Prostate gland (tissue), 2 donors: ENCODE results near the gene ZNF213. TPM values are rescaled to one million over a fixed set of nuclear protein-coding genes. Genes with fewer than 3 reads are reported as not detected.

Experiments used
- DNase-seq: peaks from one replicate; pipeline ENCODE4 v3.0.0-alpha.2; 2019; ENCODE audit warnings: low spot score
- H3K27ac ChIP-seq, 2 donors: fragments of 200-600 bp; sonication (generic); 2 replicates each; pipeline ENCODE4 v1.5.1; 2017 to 2019
- H3K27me3 ChIP-seq: fragments of 200-600 bp; sonication (generic); replicated peaks from 2 replicates; pipeline ENCODE4 v1.5.1; 2019; ENCODE audit not compliant: insufficient read depth
- H3K36me3 ChIP-seq, 2 donors: fragments of 200-600 bp; sonication (generic); 1 replicate in 1 of 2; 2 replicates in 1 of 2; pipeline versions ENCODE4 v1.5.1 to v1.8.1; 2017 to 2019
- H3K4me1 ChIP-seq: fragments of 200-600 bp; sonication (generic); replicated peaks from 2 replicates; pipeline ENCODE4 v1.5.1; 2019
- H3K4me3 ChIP-seq, 2 donors: fragments of 200-600 bp; sonication (generic); 2 replicates each; pipeline ENCODE4 v1.5.1; 2017 to 2019
- H3K9me3 ChIP-seq: fragments of 200-600 bp; sonication (generic); 2 replicates; pipeline ENCODE4 v1.5.1; 2017
- POLR2A ChIP-seq: fragments of 450-650 bp; IDR thresholded peaks from one replicate; pipeline ENCODE4 v1.6.1; 2016; ENCODE audit warnings: antibody characterized with exemption, mild to moderate bottlenecking
- POLR2AphosphoS5 ChIP-seq: sonication (generic); formaldehyde crosslinking; IDR thresholded peaks from one replicate; pipeline ENCODE4 v1.6.1; 2017; ENCODE audit warnings: antibody characterized with exemption
- WGBS: methylation state at CpG from one replicate; pipeline ENCODE4 v1.1.5; 2018; 5-methylcytosine and 5-hydroxymethylcytosine counted together
- intact Hi-C: fragments of 100-400 bp; cut with DNase I; formaldehyde crosslinking; loops from one replicate; pipeline ENCODE4 v1.14.2; 2022
- total RNA-seq, 2 donors: library from RNA; depleted of rRNA; stranded (reverse); fragments of >200 nt; gene quantifications; one replicate each; pipeline ENCODE4 v1.1.0, GENCODE V29; 2016
- TF ChIP-seq, protein P1 (sequence below), 4 experiments: fragments of 200-600 bp in 2 of 4; fragments of 450-650 bp in 2 of 4; sonication (generic) in 2 of 4; IDR thresholded peaks; 1 replicate in 3 of 4; 2 replicates in 1 of 4; pipeline ENCODE4 v1.5.1; 2016 to 2019; ENCODE audit warnings: antibody characterized with exemption in 4 of 4, mild to moderate bottlenecking in 2 of 4, moderate library complexity in 2 of 4

ZNF213 gene
- total RNA-seq, 2 donors from 2014 or later: 18.4 to 28.1 TPM

DNA sequence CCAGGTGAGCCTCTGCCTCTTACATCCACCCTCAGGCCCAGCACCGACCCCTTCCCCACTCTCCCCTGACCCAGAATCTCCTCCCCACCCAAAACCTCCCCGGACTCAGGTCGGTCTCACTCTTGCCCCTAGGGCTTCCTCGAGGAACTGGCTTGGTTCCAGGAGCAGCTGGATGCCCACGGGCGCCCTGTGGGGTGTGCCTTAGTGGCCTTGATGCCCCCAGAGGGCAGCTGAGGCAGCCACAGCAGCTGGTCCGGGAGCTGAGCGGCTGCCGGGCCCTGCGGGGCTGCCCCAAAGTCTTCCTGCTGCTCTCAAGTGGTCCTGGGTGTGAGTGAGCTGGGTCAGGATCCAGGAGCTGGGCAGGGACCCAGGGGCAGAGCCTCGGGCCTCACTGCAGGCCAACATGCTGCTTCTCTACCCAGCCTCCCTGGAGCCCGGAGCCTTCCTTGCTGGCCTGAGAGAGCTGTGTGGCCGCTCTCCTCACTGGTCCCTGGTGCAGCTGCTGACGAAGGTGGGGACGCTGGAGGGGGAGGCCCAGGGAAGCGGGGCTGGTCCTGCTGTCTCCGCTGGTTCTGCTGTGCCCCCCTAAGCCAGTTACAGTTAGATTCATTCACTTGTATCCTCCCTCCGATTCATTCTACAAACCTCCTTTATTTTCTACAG, 9.6 kb downstream of the ZNF213 start:
- Histone ChIP-seq H3K27ac (no peak overlapping the region), H3K27me3 (no peaks in the 10 kb centered on the region), H3K4me1 (peaks cover 3% of the 10 kb centered on the region), H3K9me3 (no peaks in the 10 kb centered on the region), H3K4me3 (no peak overlapping the region), H3K36me3 (no peaks in the 10 kb centered on the region)
- no peak for DNase-seq
- no peak for TF ChIP-seq POLR2AphosphoS5
- intact Hi-C loops: no loop called here
- WGBS: 69% methylated on average over 18 of the region's 18 CpGs

DNA sequence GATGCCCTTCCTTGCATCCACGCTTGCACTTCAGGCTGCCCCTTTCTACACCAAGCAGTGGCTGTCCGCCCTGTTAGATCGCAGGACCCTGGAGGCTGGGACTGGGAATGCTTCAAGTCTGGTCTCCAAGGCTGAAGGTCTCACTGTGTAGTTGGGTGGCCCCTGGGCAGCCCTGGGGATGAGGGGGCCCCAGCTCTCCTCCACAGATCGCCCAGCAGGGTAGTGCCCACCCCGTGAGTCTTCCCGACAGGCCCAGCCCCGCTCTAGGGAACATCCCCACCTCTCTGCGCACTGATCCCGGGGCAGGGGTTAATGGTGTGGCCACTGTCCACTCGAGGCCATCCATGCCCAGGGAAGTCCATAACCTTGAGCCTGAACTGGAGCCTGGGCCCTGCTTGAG, 10.3 kb downstream of the ZNF213 start:
- 79% methylated on average over 7 of the region's 10 CpGs for WGBS
- no peaks in the 10 kb centered on the region for H3K36me3 ChIP-seq
- H3K27me3 ChIP-seq: no peaks in the 10 kb centered on the region
- H3K27ac ChIP-seq: no peak overlapping the region
- peaks cover 6% of the 10 kb centered on the region for H3K4me1 ChIP-seq
- no peaks in the 10 kb centered on the region for H3K9me3 ChIP-seq
- DNase-seq: no peak
- intact Hi-C loops: no loop called here
- no peak overlapping the region for H3K4me3 ChIP-seq
- TF ChIP-seq, protein P1, sequence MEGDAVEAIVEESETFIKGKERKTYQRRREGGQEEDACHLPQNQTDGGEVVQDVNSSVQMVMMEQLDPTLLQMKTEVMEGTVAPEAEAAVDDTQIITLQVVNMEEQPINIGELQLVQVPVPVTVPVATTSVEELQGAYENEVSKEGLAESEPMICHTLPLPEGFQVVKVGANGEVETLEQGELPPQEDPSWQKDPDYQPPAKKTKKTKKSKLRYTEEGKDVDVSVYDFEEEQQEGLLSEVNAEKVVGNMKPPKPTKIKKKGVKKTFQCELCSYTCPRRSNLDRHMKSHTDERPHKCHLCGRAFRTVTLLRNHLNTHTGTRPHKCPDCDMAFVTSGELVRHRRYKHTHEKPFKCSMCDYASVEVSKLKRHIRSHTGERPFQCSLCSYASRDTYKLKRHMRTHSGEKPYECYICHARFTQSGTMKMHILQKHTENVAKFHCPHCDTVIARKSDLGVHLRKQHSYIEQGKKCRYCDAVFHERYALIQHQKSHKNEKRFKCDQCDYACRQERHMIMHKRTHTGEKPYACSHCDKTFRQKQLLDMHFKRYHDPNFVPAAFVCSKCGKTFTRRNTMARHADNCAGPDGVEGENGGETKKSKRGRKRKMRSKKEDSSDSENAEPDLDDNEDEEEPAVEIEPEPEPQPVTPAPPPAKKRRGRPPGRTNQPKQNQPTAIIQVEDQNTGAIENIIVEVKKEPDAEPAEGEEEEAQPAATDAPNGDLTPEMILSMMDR (IDR thresholded peaks at IDR 0.05): no peak
- TF ChIP-seq POLR2AphosphoS5: no peak
- no peak for TF ChIP-seq POLR2A

DNA sequence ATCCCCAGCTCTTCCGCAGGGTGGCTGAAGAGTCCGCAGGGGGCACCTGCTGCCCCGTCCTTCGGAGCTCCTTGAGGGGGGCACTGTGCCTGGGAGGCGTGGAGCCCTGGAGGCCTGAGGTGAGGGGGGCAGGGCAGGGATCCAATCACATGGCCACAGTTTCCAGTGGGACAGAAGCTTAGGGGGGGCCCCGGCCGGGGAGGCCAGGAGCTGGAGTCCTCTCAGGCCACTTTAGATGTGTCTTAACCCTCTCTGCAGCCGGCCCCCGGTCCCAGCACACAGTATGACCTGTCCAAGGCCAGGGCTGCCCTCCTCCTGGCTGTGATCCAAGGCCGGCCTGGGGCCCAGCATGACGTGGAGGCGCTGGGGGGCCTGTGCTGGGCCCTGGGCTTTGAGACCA, 10.8 kb downstream of the ZNF213 start:
- Histone ChIP-seq H3K9me3 (no peaks in the 10 kb centered on the region), H3K4me1 (peaks cover 6% of the 10 kb centered on the region), H3K36me3 (no peaks in the 10 kb centered on the region), H3K27ac (no peak overlapping the region), H3K27me3 (no peaks in the 10 kb centered on the region), H3K4me3 (no peak overlapping the region)
- intact Hi-C loops: no loop called here
- TF ChIP-seq POLR2A: no peak
- no peak for TF ChIP-seq POLR2AphosphoS5
- TF ChIP-seq, protein P1 (IDR thresholded peaks at IDR 0.05): no peak
- DNase-seq: no peak
- WGBS: 88% methylated on average over 12 of the region's 12 CpGs

DNA sequence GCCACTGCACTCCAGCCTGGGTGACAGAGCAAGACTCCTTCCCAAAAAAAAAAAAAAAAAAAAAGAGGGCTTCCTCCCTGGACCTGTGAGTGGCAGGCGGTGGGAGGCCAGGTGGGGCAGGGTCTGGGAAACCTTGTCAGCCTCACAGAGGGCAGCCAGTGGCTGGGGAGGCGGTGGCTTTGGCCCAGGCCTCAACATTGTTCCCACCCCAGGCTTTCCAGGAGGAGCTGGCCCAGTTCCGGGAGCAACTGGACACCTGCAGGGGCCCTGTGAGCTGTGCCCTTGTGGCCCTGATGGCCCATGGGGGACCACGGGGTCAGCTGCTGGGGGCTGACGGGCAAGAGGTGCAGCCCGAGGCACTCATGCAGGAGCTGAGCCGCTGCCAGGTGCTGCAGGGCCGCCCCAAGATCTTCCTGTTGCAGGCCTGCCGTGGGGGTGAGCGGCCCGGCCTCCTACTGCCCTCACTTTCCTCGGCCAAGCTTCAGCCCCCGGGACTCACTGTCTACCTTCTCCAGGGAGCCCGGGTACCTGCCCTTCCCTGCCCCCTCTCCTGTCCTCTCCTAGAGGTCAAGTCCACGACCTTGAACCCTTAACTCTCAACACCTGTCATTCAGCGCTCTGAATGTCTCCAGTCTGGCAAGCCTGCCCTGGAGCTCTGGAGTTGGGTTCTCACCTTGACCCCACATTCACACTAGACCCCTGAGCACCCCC, 12.4 kb downstream of the ZNF213 start:
- intact Hi-C loops: no loop called here
- no peak for DNase-seq
- Histone ChIP-seq H3K4me1 (peaks cover 6% of the 10 kb centered on the region), H3K36me3 (no peaks in the 10 kb centered on the region), H3K9me3 (no peaks in the 10 kb centered on the region), H3K4me3 (no peak overlapping the region), H3K27ac (no peak overlapping the region), H3K27me3 (no peaks in the 10 kb centered on the region)
- TF ChIP-seq POLR2A (no peak), POLR2AphosphoS5 (no peak)
- TF ChIP-seq, protein P1 (IDR thresholded peaks at IDR 0.05): no peak
- WGBS: 91% methylated on average over 16 of the region's 16 CpGs

DNA sequence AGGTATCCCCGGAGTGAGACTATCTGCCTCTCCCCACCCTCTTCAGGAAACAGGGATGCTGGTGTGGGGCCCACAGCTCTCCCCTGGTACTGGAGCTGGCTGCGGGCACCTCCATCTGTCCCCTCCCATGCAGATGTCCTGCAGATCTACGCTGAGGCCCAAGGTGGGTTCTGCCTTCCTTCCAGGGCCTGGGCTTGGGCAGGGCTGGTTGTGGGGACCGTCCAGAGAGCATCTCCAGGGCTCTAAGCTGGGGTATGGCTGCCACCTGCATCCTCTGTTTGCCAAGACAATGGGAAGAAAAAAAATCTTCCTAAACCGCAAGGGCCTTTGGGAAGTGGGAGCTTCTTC, 12.9 kb downstream of the ZNF213 start:
- TF ChIP-seq, protein P1 (IDR thresholded peaks at IDR 0.05): no peak
- TF ChIP-seq POLR2AphosphoS5: no peak
- no peak for TF ChIP-seq POLR2A
- Histone ChIP-seq H3K4me1 (peaks cover 6% of the 10 kb centered on the region), H3K4me3 (no peak overlapping the region), H3K27me3 (no peaks in the 10 kb centered on the region), H3K27ac (no peak overlapping the region), H3K36me3 (no peaks in the 10 kb centered on the region), H3K9me3 (no peaks in the 10 kb centered on the region)
- WGBS: 98% methylated on average over 5 of the region's 5 CpGs
- DNase-seq: no peak
- intact Hi-C loops: no loop called here
